ELR (cell line): ENCODE results near the gene IRAK2.
"Not testable (repeated sequence)": the region's sequence is repeated elsewhere in the genome, so short reads cannot be mapped to it uniquely, and the experiment has no call there.

Experiments
- DNase-seq: peaks from one replicate; pipeline ENCODE4 v3.0.0-alpha.2; 2015; ENCODE audit warnings: low read depth

IRAK2 gene

GRCh38 chr3:10164546-10165393 lies at the start of gene IRAK2:
Gene IRAK2, plus strand, starts transcription at chr3:10164919. Its CDS starts 36 bp downstream, at chr3:10164955.
- peak; percentile 80 for DNase-seq

- peak; percentile 97 for DNase-seq
Observed at GRCh38 chr3:10115326-10116137, 49.2 kb upstream of the IRAK2 start, which contains the start of gene BRK1. Gene BRK1, plus strand, starts transcription at chr3:10115675. Its CDS starts 27 bp downstream, at chr3:10115702.

- DNase-seq, result peak; percentile 80
Observed at GRCh38 chr3:10116138-10116460, 48.6 kb upstream of the IRAK2 start.

- DNase-seq, result no peak
Observed at GRCh38 chr3:10116928-10117327, 47.8 kb upstream of the IRAK2 start.

GRCh38 chr3:10119376-10119775 lies 45.3 kb upstream of the IRAK2 start:
- DNase-seq, result no peak

GRCh38 chr3:10121064-10121463 lies 43.7 kb upstream of the IRAK2 start:
- DNase-seq, result no peak

GRCh38 chr3:10122724-10123123 lies 42.0 kb upstream of the IRAK2 start:
- no peak for DNase-seq

GRCh38 chr3:10135872-10136271 lies 28.8 kb upstream of the IRAK2 start:
- not testable (repeated sequence) for DNase-seq

GRCh38 chr3:10136426-10137005 lies 28.2 kb upstream of the IRAK2 start:
- DNase-seq, result no peak

GRCh38 chr3:10137178-10137577 lies 27.5 kb upstream of the IRAK2 start:
- DNase-seq, result no peak

- no peak for DNase-seq
Observed at GRCh38 chr3:10140996-10141546, 23.6 kb upstream of the IRAK2 start.

- peak; percentile 9 for DNase-seq
Observed at GRCh38 chr3:10142707-10143560, 21.8 kb upstream of the IRAK2 start.

- no peak for DNase-seq
Observed at GRCh38 chr3:10145685-10146084, 19.0 kb upstream of the IRAK2 start.

- no peak for DNase-seq
Observed at GRCh38 chr3:10149226-10149625, 15.5 kb upstream of the IRAK2 start.

GRCh38 chr3:10150987-10151386 lies 13.7 kb upstream of the IRAK2 start:
- no peak for DNase-seq

- DNase-seq, result no peak
Observed at GRCh38 chr3:10154335-10155122, 10.2 kb upstream of the IRAK2 start.

- no peak for DNase-seq
Observed at GRCh38 chr3:10155123-10155472, 9.6 kb upstream of the IRAK2 start.

- no peak for DNase-seq
Observed at GRCh38 chr3:10155658-10156057, 9.1 kb upstream of the IRAK2 start.

- DNase-seq, result no peak
Observed at GRCh38 chr3:10157031-10157430, 7.7 kb upstream of the IRAK2 start.

GRCh38 chr3:10158555-10158954 lies 6.2 kb upstream of the IRAK2 start:
- DNase-seq, result not testable (repeated sequence)

- DNase-seq, result no peak
Observed at GRCh38 chr3:10160346-10160745, 4.4 kb upstream of the IRAK2 start.
